Tibial nerve (tissue), 4 donors: Measurements from ENCODE around the gene DNAH10. TPM values are rescaled to one million over a fixed set of nuclear protein-coding genes. Genes with fewer than 3 reads are reported as not detected.

Source experiments
- DNase-seq, 2 donors: peaks; one replicate each; pipeline ENCODE4 v3.0.0-alpha.2; 2019; ENCODE audit warnings: low spot score in 2 of 2
- H3K27ac ChIP-seq, 4 donors: fragments of 200-600 bp; sonication (generic) in 3 of 4; one replicate each; pipeline ENCODE4 v1.5.1; 2017 to 2019; ENCODE audit warnings: mild to moderate bottlenecking in 1 of 4
- H3K27me3 ChIP-seq, 2 donors: fragments of 200-600 bp; sonication (generic) in 1 of 2; one replicate each; pipeline versions ENCODE4 v1.5.1 to v1.6.0; 2017 to 2019
- H3K36me3 ChIP-seq, 3 donors: fragments of 200-600 bp; sonication (generic); one replicate each; pipeline ENCODE4 v1.5.1; 2018 to 2019
- H3K4me1 ChIP-seq, 4 donors: fragments of 200-600 bp; sonication (generic) in 3 of 4; one replicate each; pipeline ENCODE4 v1.5.1; 2017 to 2019
- H3K4me3 ChIP-seq, 4 donors: fragments of 200-600 bp; sonication (generic) in 3 of 4; one replicate each; pipeline ENCODE4 v1.5.1; 2017 to 2019; ENCODE audit warnings: mild to moderate bottlenecking in 1 of 4, moderate library complexity in 1 of 4
- H3K9me3 ChIP-seq, 4 donors: fragments of 200-600 bp; sonication (generic) in 3 of 4; one replicate each; pipeline ENCODE4 v1.5.1; 2017 to 2019
- CTCF ChIP-seq, 5 experiments: fragments of 200-600 bp in 3 of 5; fragments of 450-650 bp in 2 of 5; sonication (generic) in 3 of 5; IDR thresholded peaks; one replicate each; pipeline ENCODE4 v1.5.1; 2016 to 2019; ENCODE audit warnings: antibody characterized with exemption in 5 of 5, mild to moderate bottlenecking in 3 of 5, moderate library complexity in 2 of 5
- EP300 ChIP-seq, 2 donors: sonication (generic); formaldehyde crosslinking; IDR thresholded peaks; one replicate each; pipeline ENCODE4 v1.6.1; 2017; ENCODE audit warnings: antibody characterized with exemption in 2 of 2, mild to moderate bottlenecking in 1 of 2
- POLR2A ChIP-seq, 2 donors: fragments of 450-650 bp; IDR thresholded peaks; one replicate each; pipeline ENCODE4 v1.6.1; 2017; ENCODE audit warnings: antibody characterized with exemption in 2 of 2, mild to moderate bottlenecking in 2 of 2, moderate library complexity in 2 of 2
- WGBS, 2 donors: methylation state at CpG; one replicate each; pipeline ENCODE4 v1.1.5; 2018; 5-methylcytosine and 5-hydroxymethylcytosine counted together
- total RNA-seq, 4 donors: library from RNA; depleted of rRNA; stranded (reverse); fragments of >200 nt; gene quantifications; one replicate each; pipeline ENCODE4 v1.1.0, GENCODE V29; 2016

The DNAH10 gene
- total RNA-seq, 4 donors from 2014 or later = 3.1 TPM; not detected in 3

GRCh38 chr12:123971449-123971769 lies 209.3 kb downstream of the DNAH10 start:
- DNase-seq = no peak
- peak overlapping the region; percentile 61 to 99 (median 86) for H3K4me3 ChIP-seq
- H3K4me1 ChIP-seq = peaks cover 0 to 41% (median 7%) of the 10 kb centered on the region in 4 donors
- no peaks in the 10 kb centered on the region for H3K9me3 ChIP-seq
- TF ChIP-seq EP300 (IDR thresholded peaks at IDR 0.05) (peak in 1 of 2 donors; percentile 16), POLR2A (IDR thresholded peaks at IDR 0.05) (no peak)
- 28 to 32% methylated on average over 10 of the region's 10 CpGs for WGBS, 2 donors
- peak overlapping the region in 3 of 4 donors; percentile 91 to 98 (median 96) for H3K27ac ChIP-seq
- H3K27me3 ChIP-seq = no peaks in the 10 kb centered on the region
- peaks cover 0 to 7% (median 0%) of the 10 kb centered on the region in 3 donors for H3K36me3 ChIP-seq

DNA sequence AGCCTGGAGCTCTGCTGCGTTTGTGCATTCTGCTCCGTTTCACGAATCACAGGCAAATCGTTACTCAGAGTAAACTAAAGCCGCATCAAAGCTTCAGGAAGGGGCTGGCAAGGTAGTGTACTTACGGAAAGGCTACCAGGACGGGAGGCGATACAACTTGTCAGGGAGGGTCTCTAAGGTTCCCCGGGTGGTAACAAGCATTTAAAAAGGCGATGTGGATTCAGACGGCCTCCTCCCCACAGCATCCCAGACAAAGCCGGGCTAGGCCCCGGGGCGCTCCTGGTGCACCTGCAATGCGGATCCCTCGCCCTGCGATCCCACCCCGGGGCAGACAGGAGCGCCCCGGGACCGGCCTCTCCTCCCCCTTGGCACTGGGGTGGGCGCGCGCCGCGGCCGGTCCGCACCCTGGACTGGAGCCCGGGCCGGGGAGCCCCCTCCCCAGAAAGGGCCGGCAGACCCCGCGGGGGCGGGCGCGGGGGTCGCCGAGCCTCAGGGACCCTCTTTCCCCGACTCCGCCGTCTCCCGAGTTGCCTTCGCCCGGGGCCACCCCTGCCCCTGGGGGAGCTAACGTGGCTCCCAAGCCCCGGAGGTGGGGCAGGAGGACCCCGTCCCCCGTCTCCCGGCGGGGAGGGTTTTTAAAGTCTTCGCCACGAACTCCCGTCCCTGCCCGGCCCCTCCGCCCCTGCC lies 209.8 kb downstream of the DNAH10 start:
- no peaks in the 10 kb centered on the region for H3K27me3 ChIP-seq
- no peak for TF ChIP-seq POLR2A (IDR thresholded peaks at IDR 0.05)
- no peak for TF ChIP-seq EP300 (IDR thresholded peaks at IDR 0.05)
- no peak for TF ChIP-seq CTCF (IDR thresholded peaks at IDR 0.05)
- 0 to 1% methylated on average over 12 to 14 of the region's 55 CpGs for WGBS, 2 donors
- H3K36me3 ChIP-seq = peaks cover 0 to 11% (median 0%) of the 10 kb centered on the region in 3 donors
- peak overlapping the region; percentile 61 to 99 (median 86) for H3K4me3 ChIP-seq
- H3K27ac ChIP-seq = peak overlapping the region; percentile 88 to 98 (median 94)
- DNase-seq = peak in 1 of 2 donors; percentile 24
- peaks cover 0 to 41% (median 7%) of the 10 kb centered on the region in 4 donors for H3K4me1 ChIP-seq
- H3K9me3 ChIP-seq = no peaks in the 10 kb centered on the region

DNA sequence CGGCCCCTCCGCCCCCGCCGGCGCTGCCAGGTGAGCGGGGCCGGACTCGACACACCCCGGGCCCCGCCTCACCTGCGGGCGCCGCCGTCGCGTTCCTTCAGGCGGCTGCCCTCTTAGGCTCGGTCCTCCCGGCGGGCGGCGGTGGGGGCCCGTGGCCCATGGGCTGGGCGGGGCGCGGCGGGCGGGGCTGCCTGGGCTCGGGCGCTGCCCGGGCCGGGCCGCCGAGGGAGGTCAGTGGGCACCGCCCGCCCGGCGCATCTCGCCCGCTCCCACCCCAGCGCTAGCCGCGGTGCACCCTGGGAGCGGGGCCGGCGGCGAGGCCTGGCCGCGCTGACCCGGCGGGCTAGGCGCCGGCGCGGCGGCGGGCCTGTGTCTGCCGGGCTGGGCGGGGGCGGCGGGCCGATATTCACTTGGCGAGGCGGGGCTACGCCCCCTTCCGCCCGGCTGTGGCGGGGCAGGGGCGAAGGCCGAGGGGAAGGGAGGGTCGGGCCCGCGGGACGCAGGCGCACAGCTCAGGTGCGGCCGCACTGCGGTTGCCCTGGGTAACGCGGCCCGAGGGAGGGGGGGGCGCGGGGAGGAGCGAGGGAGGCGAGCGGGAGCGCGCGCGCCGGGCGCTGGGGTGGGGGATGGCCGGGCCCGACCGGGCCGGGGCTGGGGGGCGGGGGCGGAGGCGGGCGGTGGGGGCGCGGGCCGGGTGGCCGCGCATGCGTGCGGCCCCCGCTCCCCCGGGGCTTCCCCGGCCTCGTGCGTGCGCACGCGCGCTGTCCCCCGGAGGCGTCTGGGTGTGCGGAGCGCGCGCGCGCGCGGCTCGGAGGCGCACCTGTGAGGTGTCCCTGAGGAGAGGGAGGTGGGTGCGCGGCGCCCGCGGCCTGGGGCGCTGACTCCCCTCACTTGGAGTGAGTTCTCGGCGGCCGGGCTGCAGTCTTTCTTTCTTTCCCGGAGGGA lies 210.6 kb downstream of the DNAH10 start, which contains the start of the genes CCDC92 and ZNF664:
TSS of gene CCDC92 (minus strand) at position 375 of the 945 bp plus-strand sequence. CDS start 28,526 bp downstream, outside the sequence.
TSS of gene ZNF664 (plus strand) at position 759 of the 945 bp plus-strand sequence. CDS start 38,930 bp downstream, outside the sequence.
- Histone ChIP-seq H3K27ac (peak within 1 kb of the TSS; percentile 88 to 98 (median 94)), H3K27me3 (no peaks in the 10 kb centered on the region), H3K36me3 (peaks cover 0 to 11% (median 0%) of the 10 kb centered on the region in 3 donors), H3K4me1 (peaks cover 0 to 41% (median 7%) of the 10 kb centered on the region in 4 donors), H3K4me3 (peak within 1 kb of the TSS; percentile 88 to 99 (median 96)), H3K9me3 (no peaks in the 10 kb centered on the region)
- peak; percentile 76 for DNase-seq
- 0 to 21% methylated on average over 17 to 29 of the region's 138 CpGs for WGBS, 2 donors
- TF ChIP-seq POLR2A (IDR thresholded peaks at IDR 0.05) = peak; percentile 38 to 69
- TF ChIP-seq CTCF (IDR thresholded peaks at IDR 0.05) = peak in 3 of 5 experiments; percentile 30 to 72 (median 57)
- TF ChIP-seq EP300 (IDR thresholded peaks at IDR 0.05) = peak in 1 of 2 donors; percentile 64

DNA sequence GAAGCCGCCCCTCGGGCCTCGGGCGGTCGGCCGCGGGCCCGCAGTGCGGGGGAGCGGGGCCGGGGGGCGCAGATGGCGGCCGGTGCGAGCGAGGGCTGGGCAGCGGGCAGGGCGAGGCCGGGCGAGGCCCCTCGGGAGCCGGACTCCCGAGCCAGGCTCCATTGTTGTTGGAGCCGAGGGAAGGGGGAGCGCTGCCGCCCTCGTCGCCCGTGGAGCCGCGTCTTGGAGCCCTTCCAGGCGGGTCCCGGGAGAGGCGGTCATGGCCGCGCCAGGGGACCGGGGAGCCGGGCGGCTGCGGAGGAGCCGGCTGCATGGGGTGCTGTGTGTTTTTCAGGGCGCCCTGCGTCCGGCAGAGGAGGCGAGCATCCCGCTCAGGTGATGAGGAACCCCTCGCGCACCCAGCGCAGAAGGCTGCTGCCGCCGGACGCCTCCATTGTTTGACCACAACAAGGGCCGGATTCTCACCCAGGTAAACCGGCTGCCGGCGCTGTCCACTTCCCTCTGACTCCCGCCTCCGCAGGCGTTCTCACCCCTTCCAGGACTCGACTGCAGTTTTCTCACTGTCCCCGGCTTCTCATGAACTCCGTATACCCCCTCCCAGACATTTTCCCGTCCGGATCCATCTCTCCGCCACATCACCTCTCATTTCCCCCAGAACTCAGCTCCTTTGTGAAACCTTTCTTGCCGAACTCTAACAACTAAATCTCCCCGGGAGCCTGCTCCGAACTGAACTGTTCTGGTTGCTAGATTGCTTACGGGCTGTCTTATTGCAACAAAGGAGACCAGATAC lies 211.6 kb downstream of the DNAH10 start:
- no peak for TF ChIP-seq CTCF (IDR thresholded peaks at IDR 0.05)
- TF ChIP-seq EP300 (IDR thresholded peaks at IDR 0.05) = no peak
- TF ChIP-seq POLR2A (IDR thresholded peaks at IDR 0.05) = no peak
- WGBS, 2 donors = 2 to 3% methylated on average over 30 of the region's 69 CpGs
- Histone ChIP-seq H3K27ac (peak overlapping the region; percentile 81 to 96 (median 86)), H3K27me3 (no peaks in the 10 kb centered on the region), H3K4me3 (peak overlapping the region; percentile 88 to 99 (median 96)), H3K9me3 (no peaks in the 10 kb centered on the region), H3K4me1 (peaks cover 0 to 39% (median 7%) of the 10 kb centered on the region in 4 donors), H3K36me3 (peaks cover 0 to 11% (median 0%) of the 10 kb centered on the region in 3 donors)
- no peak for DNase-seq
